ENCODE data around the gene RIMBP2. TPM values are rescaled to one million over a fixed set of nuclear protein-coding genes. Genes with fewer than 3 reads are reported as not detected.

RIMBP2 gene
- total RNA-seq, 4 donors from 2014 or later = not detected

- no peak for TF ChIP-seq CTCF (IDR thresholded peaks at IDR 0.05; ENCODE audit: low read depth)
These were observed 222.1 kb downstream of the RIMBP2 start for GRCh38 chr12:130493951-130494350.

GRCh38 chr12:130491421-130492357, 224.4 kb downstream of the RIMBP2 start:
- no peak for TF ChIP-seq CTCF (IDR thresholded peaks at IDR 0.05; ENCODE audit: low read depth)

DNA sequence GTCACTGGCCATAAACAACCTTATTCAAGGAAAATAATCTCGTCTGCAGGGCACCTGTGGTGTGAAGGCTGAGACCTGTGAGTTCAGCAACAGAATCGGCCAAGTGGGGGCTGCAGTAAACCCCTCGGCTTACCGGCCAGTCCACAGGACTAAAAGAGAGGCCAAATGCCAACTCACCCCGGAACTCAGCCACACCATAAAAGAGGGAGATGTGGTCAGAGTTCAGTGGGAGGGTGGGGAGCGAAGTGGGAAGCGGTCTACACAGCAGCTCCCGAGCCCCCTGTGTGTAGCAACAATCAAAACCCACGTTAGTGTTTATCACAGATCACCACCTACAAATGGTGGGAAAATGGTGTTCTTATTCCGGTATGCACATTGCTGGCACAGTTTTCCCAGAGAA, 225.4 kb downstream of the RIMBP2 start:
- TF ChIP-seq CTCF (IDR thresholded peaks at IDR 0.05; ENCODE audit: low read depth) = no peak

GRCh38 chr12:130489293-130489692, 226.8 kb downstream of the RIMBP2 start:
- TF ChIP-seq CTCF (IDR thresholded peaks at IDR 0.05; ENCODE audit: low read depth) = no peak

GRCh38 chr12:130488358-130488710, 227.8 kb downstream of the RIMBP2 start:
- no peak for TF ChIP-seq CTCF (IDR thresholded peaks at IDR 0.05; ENCODE audit: low read depth)

DNA sequence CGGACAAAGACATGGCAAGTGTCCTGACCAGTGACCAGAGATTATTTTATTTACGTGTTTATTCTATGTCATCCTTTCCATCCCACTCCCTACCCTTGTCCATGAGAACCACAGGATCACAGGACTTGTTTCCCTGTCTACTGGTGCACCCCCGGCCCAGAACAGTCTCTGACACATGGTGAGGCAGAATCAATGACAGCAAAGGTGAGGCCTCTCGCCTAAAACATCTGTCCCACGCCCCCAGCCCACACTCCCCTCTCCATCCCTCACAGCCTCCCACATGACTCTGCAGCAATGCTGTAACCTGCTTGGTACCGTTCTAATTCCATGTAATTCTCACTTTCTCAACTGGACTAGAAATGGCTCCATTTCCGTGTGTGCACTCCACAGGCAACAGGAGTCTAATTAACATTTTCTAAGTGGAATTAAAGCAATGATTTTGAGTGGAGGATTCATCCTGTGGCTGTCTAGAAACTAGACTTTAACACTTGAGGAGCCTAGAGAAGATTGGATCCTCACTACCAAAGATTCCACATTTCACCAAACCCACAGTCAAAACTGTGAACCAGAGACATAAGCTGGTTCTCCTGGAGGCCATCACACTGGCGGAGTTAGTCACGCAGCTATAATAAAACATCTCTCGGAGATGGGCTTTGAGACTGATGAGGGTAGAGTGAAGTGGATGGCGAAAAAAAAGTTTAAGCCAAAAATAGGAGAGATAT, 228.3 kb downstream of the RIMBP2 start:
- TF ChIP-seq CTCF (IDR thresholded peaks at IDR 0.05; ENCODE audit: low read depth) = no peak

GRCh38 chr12:130486891-130487416, 229.1 kb downstream of the RIMBP2 start:
- no peak for TF ChIP-seq CTCF (IDR thresholded peaks at IDR 0.05; ENCODE audit: low read depth)
